Measurements from ENCODE around the gene P2RY13.

The P2RY13 gene

DNA sequence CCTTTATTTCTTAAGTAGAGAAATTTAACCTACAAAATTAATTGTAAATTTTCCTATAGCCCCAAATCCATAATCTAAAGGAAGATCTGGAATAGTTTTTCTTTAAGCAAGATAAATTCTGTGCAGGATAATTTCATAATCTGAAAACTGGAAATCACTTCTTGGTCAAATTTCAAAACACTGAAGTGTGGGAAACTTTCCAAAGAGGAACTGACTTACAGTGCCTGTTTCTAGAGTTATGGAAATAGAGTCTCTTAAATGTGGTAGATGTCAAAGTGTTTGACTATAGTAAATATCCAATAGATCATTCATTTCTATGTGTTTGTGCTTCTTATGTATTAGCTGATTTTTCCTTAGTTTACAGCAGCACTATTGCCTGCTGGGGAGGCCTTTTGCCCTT lies 1.6 kb upstream of the P2RY13 start:
- no peak overlapping the region for H3K4me2 ChIP-seq
- H2AFZ ChIP-seq (ENCODE audit: low read depth) = no peak overlapping the region
- H3K4me3 ChIP-seq (IDR thresholded peaks at IDR 0.05; ENCODE audit: insufficient read depth, low read depth, low read length) = no peak overlapping the region
- TF ChIP-seq, protein P1, sequence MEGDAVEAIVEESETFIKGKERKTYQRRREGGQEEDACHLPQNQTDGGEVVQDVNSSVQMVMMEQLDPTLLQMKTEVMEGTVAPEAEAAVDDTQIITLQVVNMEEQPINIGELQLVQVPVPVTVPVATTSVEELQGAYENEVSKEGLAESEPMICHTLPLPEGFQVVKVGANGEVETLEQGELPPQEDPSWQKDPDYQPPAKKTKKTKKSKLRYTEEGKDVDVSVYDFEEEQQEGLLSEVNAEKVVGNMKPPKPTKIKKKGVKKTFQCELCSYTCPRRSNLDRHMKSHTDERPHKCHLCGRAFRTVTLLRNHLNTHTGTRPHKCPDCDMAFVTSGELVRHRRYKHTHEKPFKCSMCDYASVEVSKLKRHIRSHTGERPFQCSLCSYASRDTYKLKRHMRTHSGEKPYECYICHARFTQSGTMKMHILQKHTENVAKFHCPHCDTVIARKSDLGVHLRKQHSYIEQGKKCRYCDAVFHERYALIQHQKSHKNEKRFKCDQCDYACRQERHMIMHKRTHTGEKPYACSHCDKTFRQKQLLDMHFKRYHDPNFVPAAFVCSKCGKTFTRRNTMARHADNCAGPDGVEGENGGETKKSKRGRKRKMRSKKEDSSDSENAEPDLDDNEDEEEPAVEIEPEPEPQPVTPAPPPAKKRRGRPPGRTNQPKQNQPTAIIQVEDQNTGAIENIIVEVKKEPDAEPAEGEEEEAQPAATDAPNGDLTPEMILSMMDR (conservative IDR thresholded peaks at IDR 0.05; ENCODE audit: low read depth, low read length) = no peak
- H3K36me3 ChIP-seq (ENCODE audit: insufficient read depth) = no peaks in the 10 kb centered on the region
- H3K79me2 ChIP-seq (ENCODE audit: insufficient read depth, low read depth) = no peaks in the 10 kb centered on the region
- no peaks in the 10 kb centered on the region for H3K4me1 ChIP-seq (ENCODE audit: low read depth, poor library complexity, severe bottlenecking)
- H3K27ac ChIP-seq = no peak overlapping the region
- no peaks in the 10 kb centered on the region for H4K20me1 ChIP-seq (ENCODE audit: insufficient read depth)
- no peaks in the 10 kb centered on the region for H3K27me3 ChIP-seq (ENCODE audit: insufficient read depth, low read depth)
- no peak overlapping the region for H3K9ac ChIP-seq

DNA sequence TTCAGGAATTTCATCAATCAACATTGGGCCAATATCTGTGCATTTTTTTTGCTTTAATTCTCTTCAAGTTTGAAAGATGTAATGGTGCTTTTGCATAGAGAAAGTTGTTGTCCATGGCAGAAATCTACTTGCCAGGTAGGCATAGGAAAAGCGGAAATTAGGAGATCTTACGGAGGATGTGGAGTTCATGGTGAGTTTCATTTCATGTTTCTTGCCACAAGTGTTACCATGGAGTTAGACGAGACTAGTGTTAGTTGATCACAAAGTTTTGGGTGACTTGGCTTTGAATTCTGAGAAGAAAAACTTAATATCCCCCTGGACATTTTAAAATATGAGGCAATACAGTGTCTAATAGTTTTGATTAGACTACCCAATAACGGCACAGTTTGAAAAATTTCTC lies 1.0 kb upstream of the P2RY13 start:
- Histone ChIP-seq H2AFZ (ENCODE audit: low read depth) (no peak overlapping the region), H4K20me1 (ENCODE audit: insufficient read depth) (no peaks in the 10 kb centered on the region), H3K79me2 (ENCODE audit: insufficient read depth, low read depth) (no peaks in the 10 kb centered on the region), H3K36me3 (ENCODE audit: insufficient read depth) (no peaks in the 10 kb centered on the region), H3K27me3 (ENCODE audit: insufficient read depth, low read depth) (no peaks in the 10 kb centered on the region), H3K27ac (no peak overlapping the region), H3K4me1 (ENCODE audit: low read depth, poor library complexity, severe bottlenecking) (no peaks in the 10 kb centered on the region), H3K9ac (no peak overlapping the region), H3K4me2 (no peak overlapping the region), H3K4me3 (IDR thresholded peaks at IDR 0.05; ENCODE audit: insufficient read depth, low read depth, low read length) (no peak overlapping the region)
- TF ChIP-seq, protein P1 (conservative IDR thresholded peaks at IDR 0.05; ENCODE audit: low read depth, low read length) = no peak

DNA sequence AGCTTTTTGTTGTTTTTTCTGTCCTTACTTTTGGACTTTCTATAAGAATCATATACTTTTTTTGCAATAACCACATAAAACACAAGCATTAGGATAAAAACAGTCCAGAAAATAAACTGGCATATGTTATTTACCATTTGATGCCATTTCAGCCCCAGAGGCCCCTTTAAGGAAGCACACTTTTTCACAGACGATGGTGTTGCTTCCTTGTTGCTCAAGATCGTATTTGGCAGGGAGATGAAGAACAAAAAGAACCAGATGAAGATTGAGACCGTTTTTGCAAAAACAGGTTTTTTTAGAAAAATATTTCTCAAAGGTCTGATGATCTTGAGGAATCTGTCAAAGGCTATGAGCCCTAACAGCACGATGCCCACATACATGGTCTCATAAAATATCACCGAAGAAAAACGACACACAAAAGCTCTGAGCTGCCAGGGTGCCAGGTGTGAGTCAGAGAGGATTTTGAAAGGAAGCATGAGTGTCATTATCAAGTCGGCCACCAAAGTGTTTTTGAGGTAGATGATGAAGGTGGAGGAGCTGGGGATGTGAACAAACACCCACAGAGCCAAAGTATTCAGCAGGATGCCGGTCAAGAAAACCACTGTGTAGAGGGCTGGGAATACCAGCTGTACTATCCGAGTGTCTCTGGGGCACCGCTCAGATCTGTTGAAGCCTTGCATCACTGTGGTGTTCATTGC lies 902 bp downstream of the P2RY13 start:
- Histone ChIP-seq H3K36me3 (ENCODE audit: insufficient read depth) (no peaks in the 10 kb centered on the region), H3K27me3 (ENCODE audit: insufficient read depth, low read depth) (no peaks in the 10 kb centered on the region), H3K79me2 (ENCODE audit: insufficient read depth, low read depth) (no peaks in the 10 kb centered on the region), H4K20me1 (ENCODE audit: insufficient read depth) (no peaks in the 10 kb centered on the region), H3K9ac (no peak overlapping the region), H3K4me1 (ENCODE audit: low read depth, poor library complexity, severe bottlenecking) (no peaks in the 10 kb centered on the region), H3K4me3 (IDR thresholded peaks at IDR 0.05; ENCODE audit: insufficient read depth, low read depth, low read length) (no peak overlapping the region), H3K4me2 (no peak overlapping the region), H3K27ac (no peak overlapping the region), H2AFZ (ENCODE audit: low read depth) (no peak overlapping the region)
- TF ChIP-seq, protein P1 (conservative IDR thresholded peaks at IDR 0.05; ENCODE audit: low read depth, low read length) = no peak

DNA sequence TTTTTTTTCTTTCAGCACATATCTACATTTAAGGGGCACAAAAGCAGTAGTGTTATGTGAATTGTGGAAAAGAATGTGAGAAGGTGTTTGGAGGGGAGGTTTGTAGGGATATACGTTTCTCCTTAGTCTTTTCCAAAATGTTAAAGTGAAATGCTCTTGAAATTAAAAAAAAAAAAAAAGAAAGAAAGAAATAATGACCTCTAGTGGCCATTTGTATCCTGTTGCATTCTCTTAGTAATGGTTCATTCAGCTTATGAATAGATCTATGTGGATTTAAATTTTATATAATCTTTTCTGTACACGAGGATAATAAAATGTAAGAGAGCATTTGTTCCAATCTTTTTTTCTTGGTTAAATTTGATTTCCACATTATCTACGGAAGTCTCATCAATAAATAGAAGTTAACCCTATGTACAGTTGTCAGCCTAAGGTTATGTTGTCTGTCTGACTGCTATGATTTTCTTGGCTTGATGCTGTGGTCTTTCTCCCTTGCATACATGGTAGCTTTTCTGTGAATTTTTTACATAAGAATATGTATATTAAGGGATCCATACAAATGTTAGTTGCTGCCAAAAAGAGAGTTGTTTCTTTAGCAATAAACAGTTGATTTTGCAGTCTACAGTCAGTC lies 1.7 kb downstream of the P2RY13 start:
- H3K4me3 ChIP-seq (IDR thresholded peaks at IDR 0.05; ENCODE audit: insufficient read depth, low read depth, low read length) = no peak overlapping the region
- H4K20me1 ChIP-seq (ENCODE audit: insufficient read depth) = no peaks in the 10 kb centered on the region
- no peak overlapping the region for H2AFZ ChIP-seq (ENCODE audit: low read depth)
- no peaks in the 10 kb centered on the region for H3K79me2 ChIP-seq (ENCODE audit: insufficient read depth, low read depth)
- TF ChIP-seq, protein P1 (conservative IDR thresholded peaks at IDR 0.05; ENCODE audit: low read depth, low read length) = peak; percentile 65
- H3K4me1 ChIP-seq (ENCODE audit: low read depth, poor library complexity, severe bottlenecking) = no peaks in the 10 kb centered on the region
- H3K36me3 ChIP-seq (ENCODE audit: insufficient read depth) = no peaks in the 10 kb centered on the region
- H3K4me2 ChIP-seq = no peak overlapping the region
- no peaks in the 10 kb centered on the region for H3K27me3 ChIP-seq (ENCODE audit: insufficient read depth, low read depth)
- no peak overlapping the region for H3K27ac ChIP-seq
- no peak overlapping the region for H3K9ac ChIP-seq

Measured in KMS-11 (cell line).